MM.1S (cell line): ENCODE data around the gene SLC35G3.

Experiments used
- CTCF ChIP-seq: fragments of 300-600 bp; sonication (generic); IDR thresholded peaks from 2 replicates; pipeline ENCODE4 v1.5.1; 2016; ENCODE audit warnings: antibody characterized with exemption, low read length, mixed read lengths
- EZH2 ChIP-seq: fragments of 300-600 bp; sonication (generic); optimal IDR thresholded peaks from 2 replicates; pipeline ENCODE3; 2017; ENCODE audit warnings: low read depth, mild to moderate bottlenecking, antibody characterized with exemption, low read length, mixed read lengths
- EZH2phosphoT487 ChIP-seq: fragments of 300-600 bp; sonication (generic); IDR thresholded peaks from 2 replicates; pipeline ENCODE4 v1.6.1; 2018; ENCODE audit warnings: antibody characterized with exemption, low read length

GRCh38 chr17:35164716-35165115, 29.5 kb downstream of the SLC35G3 start:
- TF ChIP-seq EZH2 = no peak
- TF ChIP-seq CTCF = no peak
- no peak for TF ChIP-seq EZH2phosphoT487
